HG02610 (cell line): ENCODE measurements around the gene TRIM67.
"Not testable (repeated sequence)": the region's sequence is repeated elsewhere in the genome, so short reads cannot be mapped to it uniquely, and the experiment has no call there.

Source experiments
- ATAC-seq: cut with Tn5 transposase; IDR thresholded peaks from one replicate; pipeline ENCODE4 v1.9.1; 2021; ENCODE audit warnings: mild to moderate bottlenecking, moderate library complexity; ENCODE audit not compliant: unreplicated experiment

TRIM67 gene

DNA sequence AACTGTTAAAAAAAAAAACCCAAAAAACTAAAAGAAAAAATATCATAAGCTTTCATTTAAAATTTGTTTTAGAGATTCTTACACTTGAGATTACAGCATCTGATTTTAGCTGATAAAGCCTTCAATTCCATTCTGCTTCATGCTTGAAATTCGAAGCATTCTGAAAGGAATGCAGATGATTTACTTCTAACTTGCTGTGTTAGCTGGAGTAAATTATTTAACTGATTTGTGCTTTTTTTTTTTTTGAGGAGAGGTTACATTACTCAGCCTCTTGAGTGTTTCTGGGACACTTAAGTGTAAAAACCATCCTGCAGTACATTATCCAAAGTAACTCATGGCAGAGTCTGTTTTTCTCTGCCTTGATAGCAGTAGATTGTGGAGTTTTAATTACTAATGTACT is 4.5 kb upstream of the TRIM67 start:
- ATAC-seq, result no peak

DNA sequence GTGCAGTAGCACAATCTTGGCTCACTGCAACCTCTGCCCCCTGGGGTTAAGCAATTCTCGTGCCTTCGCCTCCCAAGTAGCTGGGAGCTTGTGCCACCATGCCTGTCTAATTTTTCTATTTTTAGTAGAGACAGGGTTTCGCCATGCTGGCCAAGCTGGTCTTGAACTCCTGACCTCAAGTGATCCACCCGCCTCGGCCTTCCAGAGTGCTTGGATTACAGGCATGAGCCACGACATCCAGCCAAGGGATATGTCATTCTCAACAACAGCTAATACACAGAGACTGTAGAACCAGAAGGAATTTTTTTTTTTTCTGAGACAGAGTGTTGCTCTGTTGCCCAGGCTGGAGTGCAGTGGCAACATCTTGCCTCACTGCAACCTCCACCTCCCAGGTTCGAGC is 3.7 kb upstream of the TRIM67 start:
- not testable (repeated sequence) for ATAC-seq

DNA sequence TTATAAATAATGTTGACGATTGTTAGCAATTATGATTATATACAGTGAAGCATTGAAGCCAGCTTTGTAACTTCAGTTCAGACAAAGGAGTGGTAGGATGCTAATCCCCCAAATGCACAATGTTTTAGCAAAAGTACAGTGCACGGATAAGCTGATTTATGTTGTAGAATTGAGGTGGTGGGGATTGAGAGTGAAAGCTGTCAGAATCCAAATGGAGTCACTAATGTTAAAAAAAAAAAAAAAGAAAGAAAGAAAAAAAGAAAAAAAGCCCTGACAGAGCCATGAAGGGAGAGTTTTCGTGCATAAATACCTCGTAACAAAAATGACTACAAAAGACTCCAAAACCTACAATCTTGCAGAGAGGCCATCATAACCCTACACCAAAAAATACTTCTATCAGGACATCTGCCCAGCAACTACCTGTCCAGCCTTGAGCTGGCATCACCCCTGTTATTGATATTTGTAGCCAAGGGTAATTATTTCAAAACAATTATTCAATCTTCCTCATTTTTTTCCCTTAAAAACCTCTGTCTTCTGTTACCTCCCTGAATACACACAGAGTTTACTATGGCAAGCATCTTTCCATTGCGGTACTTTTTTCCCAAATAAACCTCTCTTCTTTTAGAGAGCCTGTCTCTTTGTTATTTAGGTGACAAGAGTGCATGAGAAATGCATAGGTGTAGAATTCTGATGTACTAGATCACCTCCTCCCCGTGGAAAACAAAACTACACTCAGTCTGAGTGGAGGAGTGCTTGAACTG is 2.5 kb upstream of the TRIM67 start:
- ATAC-seq, result no peak

DNA sequence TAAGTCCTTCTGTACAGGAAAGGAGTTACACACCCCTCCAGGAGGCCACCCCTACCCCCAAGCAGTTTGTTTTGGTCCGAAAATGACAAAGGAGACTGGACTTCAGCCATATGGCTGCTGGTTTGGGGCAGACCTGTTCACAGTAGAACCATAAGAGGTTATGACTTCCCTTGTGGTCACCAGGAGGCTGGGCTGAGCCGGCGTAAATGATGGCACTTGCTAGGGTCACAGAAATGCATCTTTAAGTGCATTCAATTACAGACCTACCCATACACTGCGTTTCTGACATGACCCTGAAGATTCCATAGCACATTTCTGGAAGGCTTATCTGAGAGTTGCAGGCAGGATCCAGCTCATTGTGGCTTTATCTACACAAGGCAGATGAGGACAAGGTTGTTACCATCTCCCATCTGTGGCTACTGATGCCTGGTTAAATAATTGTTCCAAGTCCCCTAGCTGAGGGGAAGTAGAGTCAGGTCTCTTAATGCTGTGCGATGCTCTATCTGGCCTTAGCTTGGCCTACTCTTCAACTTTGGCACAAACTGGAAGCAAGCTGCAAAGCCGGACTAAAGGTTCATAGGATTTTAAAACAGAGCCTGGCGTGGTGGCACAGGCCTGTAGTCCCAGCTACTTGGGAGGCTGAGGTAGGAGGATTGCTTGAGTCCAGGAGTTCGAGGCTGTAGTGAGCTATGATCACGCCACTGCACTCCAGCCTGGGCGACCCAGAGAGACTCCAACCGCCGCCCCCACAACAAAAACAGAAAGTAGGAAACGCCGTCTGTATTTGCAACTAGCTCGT is 1.7 kb upstream of the TRIM67 start:
- ATAC-seq, result no peak

DNA sequence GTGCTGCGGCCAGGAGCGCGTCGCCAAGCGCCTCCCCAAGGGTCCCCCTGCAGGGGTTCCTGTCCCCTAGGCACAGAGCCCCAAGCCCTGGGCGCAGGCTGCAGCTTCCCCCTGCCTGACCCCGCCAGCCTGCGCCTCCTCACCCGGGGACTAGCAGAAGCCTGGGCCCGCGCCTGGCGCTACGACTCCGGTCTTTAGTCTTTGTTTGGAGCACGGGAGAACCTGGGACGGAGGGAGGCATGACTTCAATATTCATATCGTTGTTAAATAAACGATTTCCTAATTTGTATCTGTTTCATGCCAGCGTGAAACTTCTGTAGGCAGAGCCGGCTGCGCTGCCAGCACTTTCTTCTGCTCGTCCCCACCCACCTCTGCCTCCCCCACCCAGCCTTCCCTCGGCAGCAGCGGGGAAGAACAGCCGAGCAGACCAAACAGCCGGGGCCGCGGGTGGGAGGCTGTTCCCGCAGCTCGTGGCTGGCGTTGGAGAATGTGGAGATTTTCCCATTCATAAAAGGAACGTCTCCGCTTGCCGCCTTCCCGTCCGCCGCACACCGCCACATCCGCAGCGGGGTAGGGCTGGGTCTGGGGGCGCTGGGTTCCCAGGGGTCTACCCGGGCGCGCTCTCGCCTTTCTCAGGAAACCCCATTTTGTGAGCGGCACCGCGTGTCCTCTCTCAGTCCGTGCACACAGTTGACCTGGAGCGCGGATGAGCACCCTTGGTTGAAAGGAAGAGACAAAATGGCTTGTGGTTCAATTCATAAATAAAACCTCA is 777 bp upstream of the TRIM67 start:
- ATAC-seq, result no peak

DNA sequence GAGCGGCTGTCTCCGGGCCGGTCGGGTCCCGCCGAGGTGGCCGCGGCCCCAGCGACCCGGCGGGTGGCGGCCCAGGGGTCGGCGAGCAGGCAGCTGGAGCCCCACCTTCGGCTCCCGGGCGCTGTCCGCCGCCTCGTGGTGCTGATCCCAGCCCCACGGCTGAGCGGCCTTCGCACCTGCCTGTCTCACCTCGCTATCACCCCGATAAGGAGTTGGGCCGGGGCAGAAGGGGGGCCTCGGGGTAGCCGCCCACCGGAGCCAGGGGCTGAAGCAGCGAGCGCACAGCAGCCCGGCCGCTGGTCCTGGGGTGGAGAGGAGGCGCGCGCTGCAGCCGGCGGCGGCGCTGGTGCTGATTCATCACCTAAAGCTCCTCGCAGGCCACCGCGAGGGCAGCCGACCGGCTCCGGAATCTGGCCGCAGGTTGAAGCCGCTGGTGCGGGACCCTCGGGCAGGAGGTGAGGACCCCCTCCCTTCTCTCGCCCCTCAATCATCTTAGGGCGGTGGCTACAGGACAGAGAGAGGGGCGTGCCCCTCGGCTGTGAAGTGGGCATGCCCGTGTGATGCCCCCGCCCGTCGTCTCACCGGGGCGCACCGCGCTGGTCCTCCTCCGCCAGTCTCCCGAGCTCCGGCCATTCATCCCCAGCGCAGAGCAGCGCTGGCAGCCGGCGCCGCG is 575 bp downstream of the TRIM67 start:
- no peak for ATAC-seq

DNA sequence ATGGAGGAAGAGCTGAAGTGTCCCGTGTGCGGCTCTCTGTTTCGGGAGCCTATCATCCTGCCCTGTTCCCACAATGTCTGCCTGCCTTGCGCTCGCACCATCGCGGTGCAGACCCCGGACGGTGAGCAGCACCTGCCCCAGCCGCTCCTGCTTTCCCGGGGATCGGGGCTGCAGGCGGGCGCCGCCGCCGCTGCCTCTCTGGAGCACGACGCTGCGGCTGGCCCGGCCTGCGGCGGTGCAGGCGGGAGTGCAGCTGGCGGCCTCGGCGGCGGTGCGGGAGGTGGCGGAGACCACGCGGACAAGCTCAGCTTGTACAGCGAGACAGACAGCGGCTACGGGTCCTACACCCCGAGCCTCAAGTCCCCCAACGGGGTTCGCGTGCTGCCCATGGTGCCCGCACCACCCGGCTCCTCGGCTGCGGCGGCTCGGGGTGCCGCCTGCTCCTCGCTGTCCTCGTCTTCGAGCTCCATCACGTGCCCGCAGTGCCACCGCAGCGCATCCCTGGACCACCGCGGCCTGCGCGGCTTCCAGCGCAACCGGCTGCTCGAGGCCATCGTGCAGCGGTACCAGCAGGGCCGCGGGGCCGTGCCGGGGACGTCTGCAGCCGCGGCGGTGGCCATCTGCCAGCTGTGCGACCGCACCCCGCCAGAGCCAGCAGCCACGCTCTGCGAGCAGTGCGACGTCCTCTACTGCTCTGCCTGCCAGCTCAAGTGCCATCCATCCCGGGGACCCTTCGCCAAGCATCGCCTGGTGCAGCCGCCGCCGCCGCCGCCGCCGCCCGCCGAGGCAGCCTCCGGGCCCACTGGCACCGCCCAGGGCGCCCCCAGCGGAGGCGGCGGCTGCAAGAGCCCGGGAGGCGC is 1.3 kb downstream of the TRIM67 start:
- no peak for ATAC-seq

DNA sequence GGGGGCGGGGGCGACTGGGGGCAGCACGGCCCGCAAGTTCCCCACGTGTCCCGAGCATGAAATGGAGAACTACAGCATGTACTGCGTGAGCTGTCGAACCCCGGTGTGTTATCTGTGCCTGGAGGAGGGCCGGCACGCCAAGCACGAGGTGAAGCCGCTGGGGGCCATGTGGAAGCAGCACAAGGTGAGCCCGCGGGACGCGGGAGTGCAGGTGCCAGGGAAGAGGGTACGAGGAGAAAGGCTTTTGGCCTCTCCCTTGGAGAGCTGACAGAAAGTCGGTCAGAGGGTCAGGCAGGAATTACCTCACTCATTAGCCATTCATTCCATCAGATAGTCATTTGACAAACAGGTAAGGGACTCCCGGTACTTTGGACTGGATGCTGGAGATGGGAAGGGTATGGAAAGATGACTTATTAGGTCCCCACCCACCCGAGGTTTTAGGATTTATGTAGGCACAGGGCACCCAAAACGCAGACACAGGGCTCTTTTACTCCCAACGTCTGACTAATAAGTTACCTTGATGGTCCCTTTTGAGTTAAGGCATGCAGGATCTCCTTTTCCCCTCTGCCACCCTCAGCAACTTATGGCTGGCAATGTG is 2.1 kb downstream of the TRIM67 start:
- ATAC-seq, result no peak

DNA sequence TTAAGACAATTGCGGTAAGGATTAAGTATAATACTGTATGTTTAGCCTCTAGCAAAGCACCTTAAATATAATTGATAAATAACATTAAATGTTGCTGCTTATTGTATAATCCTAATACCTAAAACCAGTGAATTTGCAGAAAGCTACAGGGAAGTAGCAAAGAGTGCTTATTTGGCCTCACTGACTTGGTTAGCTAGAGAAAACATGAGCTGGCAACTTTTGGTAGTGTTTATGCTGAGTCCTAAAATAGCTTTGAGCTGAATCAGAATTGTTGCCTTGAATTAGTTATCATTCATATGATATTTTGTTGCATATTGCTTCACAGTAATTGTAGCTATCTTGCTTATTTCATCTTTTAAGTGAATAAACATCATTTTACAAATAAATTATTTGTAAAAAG is 3.5 kb downstream of the TRIM67 start:
- no peak for ATAC-seq

DNA sequence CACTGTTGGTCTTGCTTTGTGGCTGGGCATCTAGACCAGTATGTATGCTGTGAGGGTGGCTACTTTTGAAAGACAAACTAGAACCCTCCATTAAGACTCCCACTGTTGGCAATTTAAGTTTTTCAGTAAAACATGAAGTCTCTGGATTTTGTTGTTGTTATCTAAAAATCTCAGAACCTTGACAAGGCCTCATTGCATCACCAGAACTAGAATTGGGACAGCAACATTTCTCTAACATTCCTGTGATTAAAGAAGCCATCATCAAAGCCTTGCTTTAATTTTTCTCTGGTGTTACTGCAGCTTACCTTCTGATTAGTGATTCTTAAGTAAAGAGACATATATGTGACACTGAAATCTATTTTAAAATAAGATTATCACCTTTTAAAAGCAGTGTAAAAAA is 4.5 kb downstream of the TRIM67 start:
- no peak for ATAC-seq

DNA sequence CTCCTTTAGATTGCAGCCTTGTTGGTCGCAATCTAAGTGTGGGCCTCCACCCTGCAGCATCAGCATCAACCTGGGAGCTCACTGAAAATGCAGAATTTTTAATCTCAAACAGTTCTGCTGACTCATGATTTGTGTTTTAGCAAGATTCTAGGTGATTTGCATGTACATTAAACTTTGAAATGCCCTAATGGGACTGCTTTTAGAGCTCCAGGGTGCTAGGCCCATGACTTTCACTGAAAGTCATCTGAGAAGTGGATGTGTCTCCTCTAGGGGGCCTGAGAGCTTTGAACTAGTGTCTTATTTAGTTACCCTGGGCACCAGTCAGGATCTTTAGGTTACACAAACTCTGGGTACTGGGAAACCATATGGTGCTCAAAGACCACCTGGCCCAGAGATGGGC is 9.0 kb downstream of the TRIM67 start:
- ATAC-seq, result no peak

DNA sequence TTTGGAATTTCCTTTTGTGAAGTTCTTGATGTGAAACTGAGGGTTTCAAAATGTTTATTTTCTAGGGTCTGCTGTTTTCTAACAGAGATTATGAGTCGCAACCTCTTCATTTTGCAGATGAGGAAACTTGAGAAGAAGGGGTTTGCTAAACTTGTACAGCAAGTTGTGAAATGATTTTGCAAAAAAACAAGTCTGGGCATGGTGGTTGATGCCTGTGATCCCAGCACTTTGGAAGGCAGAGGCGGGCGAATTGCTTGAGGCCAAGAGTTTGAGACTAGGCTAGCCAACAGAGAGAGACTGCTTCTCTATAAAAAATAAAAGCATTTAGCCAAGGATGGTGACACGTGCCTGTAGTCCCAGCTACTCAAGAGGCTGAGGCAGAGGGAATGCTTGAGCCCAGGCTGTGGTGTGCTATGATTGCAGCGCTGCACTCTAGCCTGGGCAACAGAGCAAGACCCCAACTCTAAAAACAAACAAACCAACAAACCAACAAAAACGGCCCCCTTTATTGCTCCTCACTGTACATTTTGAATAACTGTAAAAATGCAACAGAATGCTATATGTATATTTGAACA is 9.9 kb downstream of the TRIM67 start:
- ATAC-seq, result no peak

DNA sequence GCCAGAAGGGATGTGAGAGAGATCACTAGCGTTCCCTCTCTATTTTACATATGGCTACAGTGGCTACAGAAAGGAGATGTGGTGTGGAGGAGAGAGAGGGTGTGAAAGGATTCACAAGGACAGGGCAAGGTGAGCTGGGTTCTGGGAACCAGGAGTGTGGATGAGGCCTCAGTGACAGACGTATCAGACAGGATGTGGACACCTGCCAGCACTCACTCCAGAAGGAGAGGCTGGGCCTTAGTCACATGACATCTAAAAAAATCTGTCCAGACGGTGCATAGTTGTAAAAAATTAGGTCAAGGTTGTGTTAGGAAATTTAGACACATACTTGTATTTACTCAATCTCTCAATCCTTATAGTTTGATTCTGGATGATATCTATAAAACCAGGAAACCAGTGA is 10.6 kb downstream of the TRIM67 start:
- ATAC-seq, result no peak

DNA sequence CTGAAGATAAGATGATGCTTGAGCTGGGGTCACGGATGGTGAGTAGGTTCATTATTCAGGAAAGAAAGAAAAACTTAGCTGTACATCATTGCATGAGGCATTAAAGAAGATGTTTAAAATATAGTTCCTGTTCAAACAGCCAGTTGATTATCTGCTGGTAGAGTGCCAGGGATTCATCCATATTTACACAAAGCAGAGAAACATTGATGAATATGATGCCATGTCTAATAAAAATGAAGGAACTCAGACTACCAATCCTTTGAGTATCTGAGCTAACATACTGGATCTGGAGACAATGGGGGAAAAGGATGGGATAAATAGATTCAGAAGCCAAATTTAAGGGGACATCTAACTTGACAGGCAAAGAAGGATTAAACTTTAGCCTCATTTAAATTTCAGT is 14.6 kb downstream of the TRIM67 start:
- ATAC-seq, result no peak

DNA sequence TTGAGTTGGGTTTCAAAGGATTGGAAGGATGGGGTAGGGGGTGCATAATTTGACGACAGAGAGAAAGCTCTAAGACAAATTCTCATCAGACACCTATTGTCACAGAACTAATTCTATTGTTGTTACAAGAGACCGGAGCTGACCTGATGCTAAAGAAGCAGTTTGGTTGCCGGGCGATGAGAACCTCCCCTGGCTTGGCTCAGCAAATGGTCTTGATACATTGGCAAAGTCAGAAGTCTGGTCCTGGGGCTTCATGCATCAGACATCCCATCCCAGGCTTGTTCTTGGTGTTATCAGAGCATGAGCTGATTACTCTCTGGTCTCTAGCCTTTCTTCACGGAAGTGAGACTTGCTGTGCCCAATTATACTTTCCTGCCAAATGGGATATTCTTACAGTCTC is 15.4 kb downstream of the TRIM67 start:
- no peak for ATAC-seq

DNA sequence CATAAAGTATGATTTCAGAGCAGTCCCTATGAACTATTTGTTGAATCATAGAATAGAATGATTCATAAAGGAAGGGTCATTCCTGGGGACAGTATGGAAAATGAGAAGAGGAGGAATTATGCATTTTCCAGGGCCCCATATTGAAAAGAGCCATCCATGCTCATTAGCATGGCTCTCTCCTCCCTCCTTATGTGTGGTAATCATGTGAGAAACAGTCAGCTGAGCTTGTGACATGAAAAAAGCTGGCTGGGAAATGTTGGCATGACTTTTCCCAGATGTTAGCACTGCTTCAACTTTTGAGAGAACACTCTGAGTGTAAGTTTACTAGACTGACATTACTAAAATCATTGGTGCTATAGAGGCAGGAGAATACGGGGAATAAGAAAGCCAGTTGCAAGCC is 16.1 kb downstream of the TRIM67 start:
- no peak for ATAC-seq

DNA sequence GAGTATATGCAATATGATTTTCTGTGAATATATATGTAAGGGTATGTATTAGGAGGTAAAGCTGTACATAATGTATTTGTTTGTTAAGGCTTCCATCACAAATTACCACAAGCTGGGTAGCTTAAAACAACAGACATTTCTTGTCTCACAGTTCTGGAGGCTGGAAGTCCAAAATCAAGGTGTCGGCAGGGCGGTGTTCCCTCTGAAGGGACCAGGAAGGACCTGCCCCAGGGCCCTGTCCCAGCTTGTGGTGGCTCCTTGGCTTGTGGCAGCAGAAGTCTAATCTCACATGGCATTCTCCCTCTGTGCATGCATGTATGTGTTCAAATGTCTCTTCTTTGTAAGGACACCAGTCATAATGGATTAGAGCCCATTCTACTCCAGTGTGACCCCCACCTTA is 17.1 kb downstream of the TRIM67 start:
- no peak for ATAC-seq

DNA sequence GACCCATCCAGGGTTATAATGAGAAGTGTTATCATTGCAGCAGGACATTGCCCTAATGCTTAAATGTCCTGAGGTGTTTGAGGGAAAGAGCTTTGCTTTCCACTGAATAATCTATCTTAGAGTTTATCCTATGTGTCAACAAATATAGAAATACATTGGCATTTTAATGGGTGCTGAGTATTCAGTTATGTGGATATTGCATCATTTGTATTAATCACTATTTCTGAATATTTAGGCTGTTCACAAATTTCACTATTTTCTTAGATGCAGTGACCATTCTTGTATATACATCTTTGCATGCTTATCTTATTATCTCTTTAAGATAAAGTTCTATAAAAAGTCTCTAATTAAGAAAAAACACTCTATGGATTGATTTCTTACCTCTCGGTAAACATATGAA is 18.2 kb downstream of the TRIM67 start:
- ATAC-seq, result no peak

DNA sequence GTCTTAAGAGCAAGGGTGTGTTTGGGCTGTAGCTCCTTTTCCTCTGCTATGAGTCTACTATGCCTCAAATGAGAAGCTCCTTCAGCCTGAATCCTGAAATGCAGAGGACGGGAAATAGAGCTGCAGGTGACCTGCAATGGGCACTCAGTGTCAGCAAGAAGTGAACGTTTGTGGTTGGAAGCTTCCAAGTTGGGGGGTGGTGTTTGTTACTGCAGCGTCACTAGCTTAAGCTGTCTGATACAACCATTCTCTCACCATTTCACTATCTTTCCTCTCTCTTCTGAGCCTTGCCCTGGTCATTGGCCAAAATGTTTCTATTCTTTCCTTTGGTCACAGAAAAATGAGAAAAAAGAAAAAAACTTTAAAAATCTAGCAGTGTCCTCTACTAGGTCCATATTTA is 19.4 kb downstream of the TRIM67 start:
- ATAC-seq, result no peak

DNA sequence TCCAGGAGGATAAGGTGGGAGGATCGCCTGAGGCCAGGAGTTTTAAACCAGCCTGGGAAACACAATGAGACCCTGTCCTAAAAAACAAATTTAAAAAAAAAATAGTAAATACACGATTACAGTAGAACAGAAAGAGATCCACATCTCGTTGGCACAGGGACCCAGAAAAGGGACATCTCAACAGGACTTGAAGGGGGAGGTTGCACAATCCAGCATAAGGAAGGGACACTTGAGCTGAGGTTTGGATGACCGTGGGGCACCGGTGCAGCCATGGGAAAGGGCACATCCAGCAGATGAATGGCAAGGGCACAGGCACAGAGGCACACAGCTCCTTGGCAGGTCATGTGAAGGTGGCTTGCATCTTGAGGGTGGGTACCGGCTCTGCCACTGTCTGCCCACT is 20.5 kb downstream of the TRIM67 start:
- ATAC-seq, result no peak
